GM10266 (cell line): ENCODE results near the gene BICRA.
"Not testable (repeated sequence)": the region's sequence is repeated elsewhere in the genome, so short reads cannot be mapped to it uniquely, and the experiment has no call there.

Experiments
- DNase-seq: peaks from one replicate; pipeline ENCODE4 v3.0.0; 2012; ENCODE audit errors: extremely low spot score
- CTCF ChIP-seq: IDR thresholded peaks from 2 replicates; pipeline ENCODE4 v1.5.1; 2012; ENCODE audit warnings: mild to moderate bottlenecking, low read depth; ENCODE audit not compliant: control insufficient read depth, insufficient read depth; ENCODE audit errors: missing control alignments

The BICRA gene

GRCh38 chr19:47580397-47580796 lies 28.5 kb upstream of the BICRA start:
- TF ChIP-seq CTCF: no peak
- DNase-seq: no peak

- TF ChIP-seq CTCF: no peak
- no peak for DNase-seq
Observed at GRCh38 chr19:47581605-47582319, 27.2 kb upstream of the BICRA start.

GRCh38 chr19:47582320-47582909 lies 26.5 kb upstream of the BICRA start:
- DNase-seq: no peak
- TF ChIP-seq CTCF: no peak

- not testable (repeated sequence) for DNase-seq
Observed at GRCh38 chr19:47583161-47583560, 25.8 kb upstream of the BICRA start.

GRCh38 chr19:47587295-47587694 lies 21.6 kb upstream of the BICRA start:
- no peak for DNase-seq

GRCh38 chr19:47589824-47590223 lies 19.1 kb upstream of the BICRA start:
- DNase-seq: no peak

More at GRCh38 chr19:47587295-47587694, 21.6 kb upstream of the BICRA start:
- TF ChIP-seq CTCF: no peak

GRCh38 chr19:47593860-47594259 lies 15.1 kb upstream of the BICRA start:
- no peak for DNase-seq
- TF ChIP-seq CTCF: no peak

More at GRCh38 chr19:47589824-47590223, 19.1 kb upstream of the BICRA start:
- no peak for TF ChIP-seq CTCF
